GM12801 (cell line): ENCODE results near the gene C15orf61.

Experiments used
- TF ChIP-seq, protein P1 (sequence below): IDR thresholded peaks from one replicate; pipeline ENCODE4 v1.5.1; 2011; ENCODE audit warnings: control low read depth; ENCODE audit not compliant: insufficient read length; ENCODE audit errors: extremely low read depth

Gene C15orf61

GRCh38 chr15:67501177-67501835, 19.6 kb upstream of the C15orf61 start:
- TF ChIP-seq, protein P1, sequence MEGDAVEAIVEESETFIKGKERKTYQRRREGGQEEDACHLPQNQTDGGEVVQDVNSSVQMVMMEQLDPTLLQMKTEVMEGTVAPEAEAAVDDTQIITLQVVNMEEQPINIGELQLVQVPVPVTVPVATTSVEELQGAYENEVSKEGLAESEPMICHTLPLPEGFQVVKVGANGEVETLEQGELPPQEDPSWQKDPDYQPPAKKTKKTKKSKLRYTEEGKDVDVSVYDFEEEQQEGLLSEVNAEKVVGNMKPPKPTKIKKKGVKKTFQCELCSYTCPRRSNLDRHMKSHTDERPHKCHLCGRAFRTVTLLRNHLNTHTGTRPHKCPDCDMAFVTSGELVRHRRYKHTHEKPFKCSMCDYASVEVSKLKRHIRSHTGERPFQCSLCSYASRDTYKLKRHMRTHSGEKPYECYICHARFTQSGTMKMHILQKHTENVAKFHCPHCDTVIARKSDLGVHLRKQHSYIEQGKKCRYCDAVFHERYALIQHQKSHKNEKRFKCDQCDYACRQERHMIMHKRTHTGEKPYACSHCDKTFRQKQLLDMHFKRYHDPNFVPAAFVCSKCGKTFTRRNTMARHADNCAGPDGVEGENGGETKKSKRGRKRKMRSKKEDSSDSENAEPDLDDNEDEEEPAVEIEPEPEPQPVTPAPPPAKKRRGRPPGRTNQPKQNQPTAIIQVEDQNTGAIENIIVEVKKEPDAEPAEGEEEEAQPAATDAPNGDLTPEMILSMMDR: no peak

GRCh38 chr15:67501836-67502461, 19.0 kb upstream of the C15orf61 start:
- TF ChIP-seq, protein P1: no peak

GRCh38 chr15:67504056-67504455, 16.9 kb upstream of the C15orf61 start:
- TF ChIP-seq, protein P1: no peak

GRCh38 chr15:67504796-67505195, 16.1 kb upstream of the C15orf61 start:
- TF ChIP-seq, protein P1: no peak

DNA sequence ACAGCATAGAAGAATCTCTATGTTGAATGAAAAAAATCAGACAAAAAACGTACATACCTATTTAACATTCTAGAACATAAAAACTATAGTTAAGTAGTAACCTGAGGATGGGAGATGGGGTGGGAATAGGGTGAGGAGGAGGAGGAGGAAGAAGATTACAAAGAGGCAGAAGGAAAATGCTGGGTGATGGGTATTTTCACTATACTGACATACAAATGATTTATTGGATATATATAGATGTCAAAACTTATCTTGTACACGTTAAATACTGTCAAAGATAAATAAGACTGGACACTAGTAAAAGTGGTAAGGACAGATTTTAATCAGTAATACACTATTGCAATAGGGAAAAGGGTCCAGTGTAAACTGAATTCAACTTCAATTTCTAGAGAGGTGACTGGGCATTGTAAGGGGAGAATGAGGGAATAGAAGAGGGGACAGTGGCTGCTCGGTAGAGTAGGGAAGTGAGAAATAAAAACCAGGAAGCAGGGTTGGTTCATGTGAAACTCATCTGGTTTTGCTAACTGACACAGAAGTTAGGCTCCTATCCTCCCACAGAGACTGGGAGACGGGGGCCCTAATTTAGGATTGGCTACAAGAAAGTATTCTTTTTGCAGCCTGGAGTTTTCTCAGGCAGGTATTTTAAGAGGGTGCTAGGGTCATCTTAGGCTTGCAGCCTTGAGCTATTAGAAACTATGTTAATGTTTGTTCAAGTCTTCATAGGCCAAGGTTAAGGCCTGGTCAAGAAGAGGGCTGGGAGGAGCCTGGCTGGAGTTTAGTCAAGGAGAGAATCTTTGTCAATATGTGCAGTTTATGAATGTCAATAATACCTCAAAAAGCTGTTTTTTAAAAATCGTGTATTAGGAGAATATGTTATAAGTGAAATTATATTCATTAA, 15.0 kb upstream of the C15orf61 start:
- TF ChIP-seq, protein P1: no peak

DNA sequence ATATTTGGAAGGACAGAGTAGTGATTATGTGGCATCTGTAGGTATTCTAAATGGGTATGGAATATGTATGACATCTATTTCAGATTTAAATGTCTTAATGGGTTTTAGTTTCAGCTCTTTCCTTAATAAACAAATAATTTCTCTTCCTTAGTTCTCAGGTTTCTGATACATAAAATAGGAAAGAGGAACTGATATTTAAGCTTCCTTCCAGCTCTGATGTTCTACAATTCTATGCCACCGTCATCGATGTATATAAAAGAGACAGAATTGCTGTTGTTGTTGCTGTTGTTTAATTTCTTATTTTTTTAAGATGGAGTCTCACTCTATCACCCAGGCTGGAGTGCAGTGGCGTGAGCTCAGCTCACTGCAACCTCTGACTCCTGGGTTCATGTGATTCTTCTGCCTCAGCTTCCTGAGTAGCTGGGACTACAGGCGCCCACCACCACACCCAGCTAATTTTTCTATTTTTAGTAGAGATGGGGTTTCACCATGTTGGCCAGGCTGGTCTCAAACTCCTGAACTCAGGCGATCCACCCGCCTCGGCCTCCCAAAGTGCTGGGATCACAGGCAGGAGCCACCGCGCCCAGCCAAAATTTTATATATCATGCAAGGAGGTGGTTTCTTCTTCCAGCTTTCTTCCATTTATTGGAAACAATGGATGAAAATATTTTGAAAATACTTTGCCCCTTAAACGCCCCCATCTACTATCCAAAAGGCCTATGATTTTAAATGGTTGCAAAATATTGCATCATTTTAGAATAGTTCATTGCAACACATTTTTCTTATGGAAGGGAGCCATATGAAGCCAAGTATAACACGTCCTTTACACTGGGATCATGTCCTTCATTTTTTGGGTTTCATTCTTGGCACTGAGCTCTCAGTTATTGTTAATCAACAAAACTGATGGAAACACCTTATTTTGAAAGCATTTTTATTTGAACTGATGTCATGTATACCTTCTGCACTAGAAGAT, 13.9 kb upstream of the C15orf61 start:
- TF ChIP-seq, protein P1: no peak
